Stimulated activated naive CD4-positive, alpha-beta T cell treated with Interleukin-2 at 50 U/mL for 16 hours (primary cell): ENCODE data around the gene UBE4A.
A peak's percentile ranks its signal among the peaks of the same experiment; 100 is the strongest.

ENCODE experiments used
- DNase-seq: peaks from one replicate; lab custom pipeline; 2025; lab: John Stamatoyannopoulos, UW

Gene UBE4A

GRCh38 chr11:118438314-118438931 is 79.0 kb downstream of the UBE4A start:
- DNase-seq = peak; percentile 56

GRCh38 chr11:118439646-118440045 is 80.2 kb downstream of the UBE4A start:
- DNase-seq = no peak

GRCh38 chr11:118441770-118442275 is 82.4 kb downstream of the UBE4A start:
- peak; percentile 6 for DNase-seq

- no peak for DNase-seq
Measured at GRCh38 chr11:118442301-118442700, 82.9 kb downstream of the UBE4A start.

- no peak for DNase-seq
Measured at GRCh38 chr11:118442908-118443589, 83.6 kb downstream of the UBE4A start.

- DNase-seq = no peak
Measured at GRCh38 chr11:118443590-118444218, 84.3 kb downstream of the UBE4A start.

- DNase-seq = no peak
Measured at GRCh38 chr11:118447423-118447822, 88.0 kb downstream of the UBE4A start.

- DNase-seq = no peak
Measured at GRCh38 chr11:118448294-118448693, 88.9 kb downstream of the UBE4A start.
